Aorta (tissue), 5 donors: Measurements from ENCODE around the gene SPTBN1. TPM values are rescaled to one million over a fixed set of nuclear protein-coding genes. Genes with fewer than 3 reads are reported as not detected.

Source experiments
- ATAC-seq: fragments of 200-7000 bp; cut with Tn5 transposase; one replicate; pipeline ENCODE4 v1.9.1; 2022; ENCODE audit warnings: moderate library complexity; ENCODE audit not compliant: low FRiP score
- DNase-seq, 2 donors: peaks; one replicate each; pipeline ENCODE4 v3.0.0-alpha.2; 2020
- H3K27ac ChIP-seq, 2 donors: one replicate each; pipeline ENCODE4 v1.5.1; 2013; ENCODE audit warnings: low read length in 2 of 2, mild to moderate bottlenecking in 2 of 2, moderate library complexity in 2 of 2, control low read depth in 1 of 2, inconsistent platforms in 1 of 2, low read depth in 1 of 2
- H3K27me3 ChIP-seq, 2 donors: one replicate each; pipeline ENCODE4 v1.6.1; 2013; ENCODE audit warnings: control low read depth in 1 of 2, low read length in 1 of 2, mild to moderate bottlenecking in 1 of 2, moderate library complexity in 1 of 2; ENCODE audit not compliant: insufficient read depth in 2 of 2, control insufficient read depth in 1 of 2
- H3K36me3 ChIP-seq, 2 donors: one replicate each; pipeline ENCODE4 v1.6.1; 2013; ENCODE audit warnings: control low read depth in 1 of 2, low read length in 1 of 2, mild to moderate bottlenecking in 1 of 2; ENCODE audit not compliant: insufficient read depth in 2 of 2, control insufficient read depth in 1 of 2
- H3K4me1 ChIP-seq, 2 donors: one replicate each; pipeline ENCODE4 v1.6.1; 2013; ENCODE audit warnings: low read length in 2 of 2, control low read depth in 1 of 2, mild to moderate bottlenecking in 1 of 2, moderate library complexity in 1 of 2; ENCODE audit not compliant: insufficient read depth in 2 of 2, control insufficient read depth in 1 of 2
- H3K4me3 ChIP-seq, 2 donors: one replicate each; pipeline ENCODE4 v1.5.1; 2013; ENCODE audit warnings: low read length in 2 of 2, control low read depth in 1 of 2, mild to moderate bottlenecking in 1 of 2
- H3K9me3 ChIP-seq: one replicate; pipeline ENCODE4 v1.6.1; 2013; ENCODE audit warnings: mild to moderate bottlenecking, low read length; ENCODE audit not compliant: control insufficient read depth
- WGBS, 2 donors: extraction: QIAGEN DNeasy Blood & Tissue Kit; methylation state at CpG; one replicate each; pipeline ENCODE4 v1.1.7; 2013; 5-methylcytosine and 5-hydroxymethylcytosine counted together
- intact Hi-C, 2 donors: fragments of 100-400 bp; cut with DNase I; formaldehyde crosslinking; loops; one replicate each; pipeline versions ENCODE4 v1.14.2 to v1.15.0; 2022
- polyA plus RNA-seq, 2 donors: library from polyadenylated mRNA; stranded (reverse); fragments of 200-250 nt; gene quantifications; one replicate each; pipeline ENCODE4 v1.2.3, GENCODE V29; 2013
- total RNA-seq, 2 donors: library from RNA; stranded (reverse); fragmentation: NEBNext Ultra II Directional; extraction: Animal tissue kit (Norgen Biotek cat#: 25700); gene quantifications; one replicate each; pipeline ENCODE4 v1.2.1, GENCODE V29; 2021
- donor health status: healthy with polysubstance abuse.
- donor health status: Bipolar disorder and iron deficiency.
- donor health status: DM: no; HTN: no; CAD: no.
- donor health status: DM: no; HTN: no; CAD: no.
- donor health status: DM: yes; HTN: yes; CAD: no.

The SPTBN1 gene
- total and polyA plus RNA-seq, 4 donors = 84.9 to 540 (median 218) TPM

DNA sequence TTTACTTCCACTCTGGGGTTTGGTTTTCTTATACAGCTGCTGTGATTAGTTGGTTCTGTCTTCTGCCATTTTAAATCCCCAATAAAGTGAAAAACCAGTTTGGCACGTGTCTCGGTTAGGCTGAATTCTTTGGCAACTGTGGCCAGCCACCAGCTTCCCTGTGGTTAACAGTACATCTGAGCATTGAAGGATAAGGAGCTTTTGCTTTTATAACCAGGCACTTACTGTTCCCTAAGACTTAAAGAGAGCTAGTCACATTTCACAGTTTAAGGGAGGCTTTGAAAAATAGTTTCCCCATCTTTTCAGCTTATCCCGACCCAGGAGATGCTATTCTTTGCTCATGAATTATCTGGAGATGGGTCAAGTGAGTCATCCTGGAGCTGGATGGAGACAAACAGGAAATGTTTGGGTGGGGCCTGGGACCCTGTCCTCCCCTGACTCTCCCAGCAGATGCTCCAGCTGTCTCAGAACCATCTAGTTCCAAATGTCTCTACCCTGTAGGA is 210.1 kb downstream of the SPTBN1 start:
- peaks cover 0 to 8% of the 10 kb centered on the region in 2 donors for H3K4me1 ChIP-seq
- H3K9me3 ChIP-seq = no peaks in the 10 kb centered on the region
- H3K36me3 ChIP-seq = peaks cover 5 to 7% of the 10 kb centered on the region in 2 donors
- 4 to 11% methylated on average over 3 of the region's 3 CpGs for WGBS, 2 donors
- intact Hi-C loops = no loop called here
- ATAC-seq (peak; percentile 68), DNase-seq (no peak)
- H3K27me3 ChIP-seq = no peaks in the 10 kb centered on the region
- peak overlapping the region in 1 of 2 donors; percentile 48 for H3K27ac ChIP-seq
- no peak overlapping the region for H3K4me3 ChIP-seq

DNA sequence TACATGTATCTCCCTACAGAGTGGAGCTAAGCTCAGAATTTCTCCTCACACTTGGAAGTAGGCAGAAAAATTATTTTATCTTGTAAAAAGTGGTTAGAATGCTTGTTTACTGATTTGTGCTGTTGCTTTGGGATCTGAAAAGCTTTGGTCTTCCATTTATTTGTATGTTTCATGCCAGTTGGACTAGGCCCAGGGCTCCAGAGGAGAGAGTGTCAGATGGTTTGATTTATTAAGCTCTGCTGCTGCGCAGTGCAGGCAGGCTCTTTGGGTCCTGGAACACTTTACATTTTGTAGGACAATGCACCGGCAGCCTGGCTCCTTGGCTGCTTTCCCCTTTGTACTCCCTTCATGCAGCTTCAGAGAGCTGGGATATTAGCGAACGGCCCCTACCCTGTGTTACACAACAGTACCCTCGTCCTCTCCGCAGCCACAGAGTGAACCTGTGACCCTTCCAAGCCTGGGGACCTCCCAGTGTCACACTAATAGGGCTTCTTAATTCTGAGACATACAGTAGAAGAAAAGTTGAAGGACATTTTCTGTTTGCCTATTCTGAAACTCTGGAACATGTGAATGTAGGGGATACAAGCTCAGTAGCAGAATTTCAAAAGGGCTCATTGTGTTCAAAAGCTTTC is 210.6 kb downstream of the SPTBN1 start:
- ATAC-seq (peak; percentile 70), DNase-seq (no peak)
- Histone ChIP-seq H3K4me3 (no peak overlapping the region), H3K4me1 (peaks cover 0 to 8% of the 10 kb centered on the region in 2 donors), H3K27me3 (no peaks in the 10 kb centered on the region), H3K36me3 (peaks cover 5 to 7% of the 10 kb centered on the region in 2 donors), H3K27ac (peak overlapping the region in 1 of 2 donors; percentile 52), H3K9me3 (no peaks in the 10 kb centered on the region)
- WGBS, 2 donors = 23 to 29% methylated on average over 6 of the region's 6 CpGs
- intact Hi-C loops = no loop called here

GRCh38 chr2:54667266-54667639 is 211.1 kb downstream of the SPTBN1 start:
- ATAC-seq (no peak), DNase-seq (no peak)
- Histone ChIP-seq H3K27me3 (no peaks in the 10 kb centered on the region), H3K4me1 (peaks cover 0 to 8% of the 10 kb centered on the region in 2 donors), H3K27ac (no peak overlapping the region), H3K9me3 (no peaks in the 10 kb centered on the region), H3K36me3 (peaks cover 5 to 7% of the 10 kb centered on the region in 2 donors), H3K4me3 (no peak overlapping the region)
- 93 to 96% methylated on average over 4 of the region's 4 CpGs for WGBS, 2 donors
- intact Hi-C loops = no loop called here

DNA sequence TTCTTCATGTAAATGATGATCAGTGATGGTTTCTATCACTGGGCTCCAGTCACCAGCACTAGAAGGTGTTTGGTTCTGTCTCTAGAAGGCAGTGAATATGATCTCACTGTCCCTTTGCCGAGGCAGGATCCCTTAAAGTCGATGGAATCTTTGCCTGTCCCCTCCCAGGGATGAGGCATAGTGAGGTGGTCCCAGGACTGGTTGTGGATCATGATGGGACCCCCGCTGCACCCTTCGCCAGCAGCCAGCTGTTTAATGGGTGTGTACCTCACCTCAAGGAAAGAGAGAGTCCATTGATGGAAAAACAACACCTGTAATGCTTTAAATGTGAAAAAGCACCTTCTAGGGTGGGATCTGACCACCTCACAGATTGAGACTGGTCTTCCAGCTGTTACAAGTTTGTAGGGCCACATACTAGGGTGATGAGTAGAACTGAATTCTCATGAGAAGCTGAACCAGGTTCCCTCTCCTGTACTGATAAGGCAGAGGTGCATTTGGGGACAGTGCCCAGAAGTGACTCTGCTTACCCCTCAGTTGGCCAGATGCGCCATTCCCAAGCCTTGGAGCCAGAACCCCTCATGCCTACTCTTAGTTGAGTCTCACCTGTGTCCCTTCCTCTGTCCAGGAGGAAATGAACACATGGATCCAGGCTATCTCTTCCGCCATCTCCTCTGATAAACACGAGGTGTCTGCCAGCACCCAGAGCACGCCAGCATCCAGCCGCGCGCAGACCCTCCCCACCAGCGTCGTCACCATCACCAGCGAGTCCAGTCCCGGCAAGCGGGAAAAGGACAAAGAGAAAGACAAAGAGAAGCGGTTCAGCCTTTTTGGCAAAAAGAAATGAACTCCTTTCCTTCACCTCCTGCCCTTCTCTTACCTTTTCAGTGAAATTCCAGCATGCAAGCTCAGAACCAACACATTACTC is 211.9 kb downstream of the SPTBN1 start:
- 92 to 94% methylated on average over 17 of the region's 17 CpGs for WGBS, 2 donors
- Histone ChIP-seq H3K4me3 (no peak overlapping the region), H3K9me3 (no peaks in the 10 kb centered on the region), H3K36me3 (peaks cover 5 to 7% of the 10 kb centered on the region in 2 donors), H3K4me1 (peaks cover 0 to 8% of the 10 kb centered on the region in 2 donors), H3K27ac (no peak overlapping the region), H3K27me3 (no peaks in the 10 kb centered on the region)
- ATAC-seq (no peak), DNase-seq (no peak)
- intact Hi-C loops = no loop called here

DNA sequence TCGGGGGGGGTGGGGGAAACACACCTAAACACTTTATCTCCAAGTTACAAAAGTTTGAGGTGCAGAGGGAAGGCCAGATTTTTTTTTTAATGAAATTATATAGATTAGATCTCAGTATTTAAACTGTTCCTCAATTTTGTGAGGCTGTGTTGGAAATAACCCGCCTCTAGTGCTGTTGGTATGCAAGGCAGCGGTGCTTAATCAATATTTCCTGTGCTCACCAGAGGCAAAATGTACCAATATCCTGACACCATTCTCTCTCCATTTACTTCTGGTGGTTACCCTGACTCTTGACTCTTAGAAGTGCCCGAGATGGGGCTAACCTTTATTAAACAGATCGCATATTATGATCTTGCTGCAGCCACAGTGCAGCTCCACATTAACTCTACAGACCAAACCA is 212.6 kb downstream of the SPTBN1 start:
- DNase-seq (no peak), ATAC-seq (no peak)
- no peak overlapping the region for H3K4me3 ChIP-seq
- H3K27ac ChIP-seq = no peak overlapping the region
- H3K27me3 ChIP-seq = no peaks in the 10 kb centered on the region
- intact Hi-C loops = no loop called here
- peaks cover 5 to 7% of the 10 kb centered on the region in 2 donors for H3K36me3 ChIP-seq
- no peaks in the 10 kb centered on the region for H3K9me3 ChIP-seq
- H3K4me1 ChIP-seq = peaks cover 0 to 8% of the 10 kb centered on the region in 2 donors
- 95 to 97% methylated on average over 5 of the region's 5 CpGs for WGBS, 2 donors

GRCh38 chr2:54669677-54670484 is 213.8 kb downstream of the SPTBN1 start:
- WGBS, 2 donors = 63 to 68% methylated on average over 7 of the region's 7 CpGs
- no peak for ATAC-seq
- Histone ChIP-seq H3K9me3 (no peaks in the 10 kb centered on the region), H3K36me3 (peaks cover 5 to 7% of the 10 kb centered on the region in 2 donors), H3K4me1 (peaks cover 0 to 8% of the 10 kb centered on the region in 2 donors), H3K4me3 (no peak overlapping the region), H3K27me3 (no peaks in the 10 kb centered on the region), H3K27ac (no peak overlapping the region)
- intact Hi-C loops = no loop called here
- DNase-seq = no peak

DNA sequence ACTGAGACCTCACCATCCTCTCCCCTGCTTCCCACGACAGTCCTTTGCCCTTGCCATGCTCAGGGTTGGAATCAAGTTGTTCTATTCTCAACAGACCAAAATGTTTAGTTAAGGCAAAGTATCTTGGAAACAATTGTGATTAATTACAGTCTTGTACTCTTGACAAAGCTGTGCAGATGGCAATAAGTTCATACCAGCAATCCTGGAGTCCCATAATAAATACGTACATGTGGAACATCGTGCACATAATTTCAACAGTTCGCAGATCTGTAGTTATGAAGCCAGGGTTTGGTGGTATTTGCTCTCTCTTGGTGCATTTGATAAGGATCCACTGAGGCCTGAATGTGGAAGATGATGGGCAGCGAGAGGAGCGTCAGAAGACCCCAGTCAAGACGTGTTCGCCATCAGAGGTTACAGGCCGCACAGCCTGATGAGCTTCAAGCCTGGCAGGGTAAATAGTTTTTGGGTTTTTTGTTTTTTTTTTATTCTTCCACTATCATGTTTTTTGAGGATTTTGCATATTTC is 214.4 kb downstream of the SPTBN1 start:
- Histone ChIP-seq H3K4me1 (peaks cover 0 to 8% of the 10 kb centered on the region in 2 donors), H3K27ac (no peak overlapping the region), H3K27me3 (no peaks in the 10 kb centered on the region), H3K9me3 (no peaks in the 10 kb centered on the region), H3K36me3 (peaks cover 5 to 7% of the 10 kb centered on the region in 2 donors), H3K4me3 (no peak overlapping the region)
- WGBS, 2 donors = 86 to 91% methylated on average over 9 of the region's 9 CpGs
- no peak for ATAC-seq
- DNase-seq = no peak
- intact Hi-C loops = no loop called here

DNA sequence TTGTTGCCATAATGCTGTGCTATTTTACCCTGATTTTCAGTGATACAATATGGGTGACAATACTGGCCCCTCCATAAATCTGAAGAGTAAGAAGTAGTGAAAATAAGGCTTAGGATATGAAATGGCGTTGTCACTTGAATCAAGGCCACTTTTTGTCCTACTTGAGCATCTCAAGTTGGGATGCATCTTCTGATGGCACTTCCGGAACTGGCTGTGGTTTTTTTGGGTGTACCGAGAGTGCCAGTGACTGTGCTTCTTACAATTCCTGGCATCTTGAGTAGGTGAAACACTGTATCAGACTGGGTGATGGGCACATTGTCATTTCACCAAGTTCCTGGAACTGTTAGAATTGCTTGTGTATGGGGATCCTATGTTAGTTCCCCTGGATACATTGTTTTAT is 214.9 kb downstream of the SPTBN1 start:
- WGBS, 2 donors = 95 to 97% methylated on average over 3 of the region's 3 CpGs
- no peak for ATAC-seq
- Histone ChIP-seq H3K27ac (no peak overlapping the region), H3K27me3 (no peaks in the 10 kb centered on the region), H3K4me1 (peaks cover 0 to 7% of the 10 kb centered on the region in 2 donors), H3K9me3 (no peaks in the 10 kb centered on the region), H3K4me3 (no peak overlapping the region), H3K36me3 (peaks cover 5 to 7% of the 10 kb centered on the region in 2 donors)
- DNase-seq = no peak
- intact Hi-C loops = no loop called here
